Cardiac fibroblast (primary cell): Measurements from ENCODE around the gene GPR84.

Experiments
- DNase-seq, 2 donors: peaks; one replicate each; pipeline versions ENCODE4 v3.0.0 to v3.0.0-alpha.2; 2010; ENCODE audit warnings: low read depth in 2 of 2
- H3K4me3 ChIP-seq, 2 donors: replicated peaks in 1 of 2; 1 replicate in 1 of 2; 2 replicates in 1 of 2; pipeline ENCODE4 v1.5.1; 2011; ENCODE audit warnings: low read depth in 2 of 2, low read length in 2 of 2, mild to moderate bottlenecking in 2 of 2, moderate library complexity in 1 of 2
- CTCF ChIP-seq: IDR thresholded peaks from one replicate; pipeline ENCODE4 v1.5.1; 2011; ENCODE audit warnings: low read depth, mild to moderate bottlenecking, low read length, inconsistent platforms

The GPR84 gene

GRCh38 chr12:54392485-54393206, 28.4 kb upstream of the GPR84 start:
- no peak for DNase-seq
- TF ChIP-seq CTCF = no peak
- no peak overlapping the region for H3K4me3 ChIP-seq

GRCh38 chr12:54390668-54391551, 26.6 kb upstream of the GPR84 start:
- peak overlapping the region in 1 of 2 donors; percentile 25 for H3K4me3 ChIP-seq
- TF ChIP-seq CTCF = no peak
- DNase-seq = no peak

- no peak for DNase-seq
- TF ChIP-seq CTCF = no peak
- no peak overlapping the region for H3K4me3 ChIP-seq
These were observed 25.9 kb upstream of the GPR84 start for GRCh38 chr12:54390176-54390667.

GRCh38 chr12:54389607-54390175, 25.4 kb upstream of the GPR84 start:
- no peak for TF ChIP-seq CTCF
- DNase-seq = no peak
- no peak overlapping the region for H3K4me3 ChIP-seq

GRCh38 chr12:54389134-54389508, 24.8 kb upstream of the GPR84 start:
- DNase-seq = no peak
- H3K4me3 ChIP-seq = no peak overlapping the region
- no peak for TF ChIP-seq CTCF

GRCh38 chr12:54388237-54389133, 24.2 kb upstream of the GPR84 start:
- H3K4me3 ChIP-seq = no peak overlapping the region
- DNase-seq = no peak
- no peak for TF ChIP-seq CTCF
